Liver (tissue), 9 donors: ENCODE data around the gene LPGAT1. TPM values are rescaled to one million over a fixed set of nuclear protein-coding genes. Genes with fewer than 3 reads are reported as not detected.

Experiments used
- DNase-seq: peaks from one replicate; pipeline ENCODE4 v3.0.0-alpha.2; 2017; ENCODE audit warnings: low spot score
- H3K27ac ChIP-seq, 2 donors: one replicate each; pipeline ENCODE4 v1.7.0; 2013; ENCODE audit warnings: inconsistent platforms in 2 of 2, low read length in 2 of 2, control low read depth in 1 of 2, low read depth in 1 of 2, mild to moderate bottlenecking in 1 of 2
- H3K27me3 ChIP-seq, 4 donors: one replicate each; pipeline versions ENCODE4 v1.6.1 to v1.7.0; 2013; ENCODE audit warnings: low read length in 3 of 4, inconsistent platforms in 1 of 4, mild to moderate bottlenecking in 1 of 4, moderate library complexity in 1 of 4; ENCODE audit not compliant: control insufficient read depth in 4 of 4, insufficient read depth in 4 of 4
- H3K36me3 ChIP-seq, 4 donors: one replicate each; pipeline versions ENCODE4 v1.6.1 to v1.7.0; 2013; ENCODE audit warnings: low read length in 3 of 4, mild to moderate bottlenecking in 3 of 4, low read depth in 1 of 4, moderate library complexity in 1 of 4; ENCODE audit not compliant: control insufficient read depth in 4 of 4, insufficient read depth in 3 of 4
- H3K4me1 ChIP-seq, 4 donors: one replicate each; pipeline versions ENCODE4 v1.6.1 to v1.7.0; 2013; ENCODE audit warnings: low read length in 3 of 4, mild to moderate bottlenecking in 3 of 4, moderate library complexity in 1 of 4; ENCODE audit not compliant: control insufficient read depth in 4 of 4, insufficient read depth in 4 of 4
- H3K4me3 ChIP-seq, 3 donors: one replicate each; pipeline versions ENCODE4 v1.6.1 to v1.7.0; 2013; ENCODE audit warnings: low read length in 3 of 3, control low read depth in 1 of 3, low read depth in 1 of 3, mild to moderate bottlenecking in 1 of 3
- H3K9ac ChIP-seq, 2 donors: one replicate each; pipeline ENCODE4 v1.7.0; 2013; ENCODE audit warnings: low read length in 2 of 2, mild to moderate bottlenecking in 2 of 2, moderate library complexity in 2 of 2, control low read depth in 1 of 2, low read depth in 1 of 2
- H3K9me3 ChIP-seq, 4 donors: one replicate each; pipeline versions ENCODE4 v1.6.1 to v1.7.0; 2013; ENCODE audit warnings: low read length in 3 of 4; ENCODE audit not compliant: control insufficient read depth in 4 of 4
- CTCF ChIP-seq: fragments of 150-350 bp; IDR thresholded peaks from 2 replicates; pipeline ENCODE4 v1.5.1; 2017; ENCODE audit warnings: improper control_type of control experiment, low read depth, low read length; ENCODE audit not compliant: missing input control
- EGR1 ChIP-seq, 2 donors: IDR thresholded peaks; 2 replicates each; pipeline ENCODE4 v1.6.1; 2016 to 2018; ENCODE audit warnings: antibody characterized with exemption in 2 of 2, low read depth in 2 of 2
- GABPA ChIP-seq, 2 donors: IDR thresholded peaks in 1 of 2; conservative IDR thresholded peaks in 1 of 2; 2 replicates each; pipeline ENCODE4 v1.6.1; 2016; ENCODE audit warnings: antibody characterized with exemption in 2 of 2, mild to moderate bottlenecking in 1 of 2, moderate library complexity in 1 of 2
- HNF4G ChIP-seq: IDR thresholded peaks from 2 replicates; pipeline ENCODE4 v1.6.1; 2016; ENCODE audit warnings: antibody characterized with exemption
- MAX ChIP-seq: IDR thresholded peaks from 2 replicates; pipeline ENCODE4 v1.6.1; 2016; ENCODE audit warnings: antibody characterized with exemption
- NR2F2 ChIP-seq: IDR thresholded peaks from 2 replicates; pipeline ENCODE4 v1.6.1; 2016; ENCODE audit warnings: antibody characterized with exemption
- RAD21 ChIP-seq, 2 donors: IDR thresholded peaks; 2 replicates each; pipeline ENCODE4 v1.6.1; 2016; ENCODE audit warnings: antibody characterized with exemption in 2 of 2, mild to moderate bottlenecking in 2 of 2
- REST ChIP-seq: IDR thresholded peaks from 2 replicates; pipeline ENCODE4 v1.6.1; 2016; ENCODE audit warnings: antibody characterized with exemption, mild to moderate bottlenecking
- RXRA ChIP-seq, 2 donors: IDR thresholded peaks; 2 replicates each; pipeline ENCODE4 v1.6.1; 2017 to 2018; ENCODE audit warnings: antibody characterized with exemption in 2 of 2, mild to moderate bottlenecking in 1 of 2
- SP1 ChIP-seq: IDR thresholded peaks from 2 replicates; pipeline ENCODE4 v1.6.1; 2018; ENCODE audit warnings: antibody characterized with exemption, mild to moderate bottlenecking
- TAF1 ChIP-seq: conservative IDR thresholded peaks from 2 replicates; pipeline ENCODE4 v1.6.1; 2016; ENCODE audit warnings: antibody characterized with exemption, mild to moderate bottlenecking
- YY1 ChIP-seq: IDR thresholded peaks from 2 replicates; pipeline ENCODE4 v1.6.1; 2016; ENCODE audit warnings: antibody characterized with exemption, mild to moderate bottlenecking
- ZBTB33 ChIP-seq: IDR thresholded peaks from 2 replicates; pipeline ENCODE4 v1.6.1; 2016; ENCODE audit warnings: antibody characterized with exemption
- WGBS: extraction: QIAGEN DNeasy Blood & Tissue Kit; methylation state at CpG from one replicate; pipeline ENCODE4 v1.1.7; 2013; 5-methylcytosine and 5-hydroxymethylcytosine counted together
- polyA plus RNA-seq, 2 donors: library from polyadenylated mRNA; stranded (reverse) in 1 of 2; unstranded in 1 of 2; fragments of 200-250 nt in 1 of 2; fragments of >200 nt in 1 of 2; fragmentation: Nextera tagmentation in 1 of 2; extraction: Ambion mirVana in 1 of 2; gene quantifications; one replicate each; pipeline versions ENCODE4 v1.2.1 to v1.2.3, GENCODE V29; 2013 to 2015
- total RNA-seq, 2 donors: library from RNA; depleted of rRNA; stranded (reverse); fragments of >200 nt; gene quantifications; one replicate each; pipeline ENCODE4 v1.2.3, GENCODE V29; 2014
- donor health status: healthy.
- donor health status: healthy.
- donor health status: healthy.
- donor health status: healthy.
- donor health status: healthy.

LPGAT1 gene
- total and polyA plus RNA-seq, 4 donors = 11.6 to 53.8 (median 32.2) TPM

- DNase-seq = no peak
- H3K4me1 ChIP-seq = no peaks in the 10 kb centered on the region
- H3K27me3 ChIP-seq = no peaks in the 10 kb centered on the region
- no peak overlapping the region for H3K9ac ChIP-seq
- TF ChIP-seq ZBTB33 = no peak
- TF ChIP-seq CTCF = no peak
- TF ChIP-seq HNF4G = no peak
- no peak for TF ChIP-seq EGR1 (IDR thresholded peaks at IDR 0.05; ENCODE audit: low read depth in 2 of 2)
- TF ChIP-seq NR2F2 = no peak
- no peak for TF ChIP-seq SP1
- no peak for TF ChIP-seq GABPA (IDR thresholded peaks at IDR 0.05 in 1 of 2, conservative IDR thresholded peaks at IDR 0.05 in 1 of 2)
- no peak for TF ChIP-seq MAX
- TF ChIP-seq YY1 = no peak
- no peak for TF ChIP-seq RAD21 (IDR thresholded peaks at IDR 0.05)
- TF ChIP-seq REST = no peak
- no peak for TF ChIP-seq RXRA (IDR thresholded peaks at IDR 0.05)
- H3K4me3 ChIP-seq = no peak overlapping the region
- WGBS = 84% methylated on average over 3 of the region's 3 CpGs
- H3K36me3 ChIP-seq = peaks cover 7 to 47% (median 35%) of the 10 kb centered on the region in 4 donors
- no peak overlapping the region for H3K27ac ChIP-seq
- H3K9me3 ChIP-seq = no peaks in the 10 kb centered on the region
These were observed 81.3 kb downstream of the LPGAT1 start for GRCh38 chr1:211749251-211749650.

- Histone ChIP-seq H3K36me3 (peaks cover 7 to 47% (median 35%) of the 10 kb centered on the region in 4 donors), H3K27me3 (no peaks in the 10 kb centered on the region), H3K9me3 (no peaks in the 10 kb centered on the region), H3K27ac (no peak overlapping the region), H3K4me1 (no peaks in the 10 kb centered on the region), H3K9ac (no peak overlapping the region), H3K4me3 (no peak overlapping the region)
- DNase-seq = no peak
- 97% methylated on average over 3 of the region's 3 CpGs for WGBS
- TF ChIP-seq CTCF = no peak
- TF ChIP-seq TAF1 = no peak
These were observed 81.8 kb downstream of the LPGAT1 start for GRCh38 chr1:211748810-211749209.
